NCI-H146 treated with DMSO at 0.1 percent for 48 hours (cell line): ENCODE measurements around the gene YIPF1.

Experiments used
- DNase-seq: peaks from one replicate; lab custom pipeline; 2025; ENCODE audit not compliant: unreplicated experiment; lab: John Stamatoyannopoulos, UW

Gene YIPF1

GRCh38 chr1:53889304-53890298, at the start of gene YIPF1:
TSS of gene YIPF1 (minus strand) at chr1:53889797. CDS start at chr1:53888937, 860 bp downstream.
- peak; percentile 81 for DNase-seq

GRCh38 chr1:53938136-53938830, 48.7 kb upstream of the YIPF1 start:
- no peak for DNase-seq

DNA sequence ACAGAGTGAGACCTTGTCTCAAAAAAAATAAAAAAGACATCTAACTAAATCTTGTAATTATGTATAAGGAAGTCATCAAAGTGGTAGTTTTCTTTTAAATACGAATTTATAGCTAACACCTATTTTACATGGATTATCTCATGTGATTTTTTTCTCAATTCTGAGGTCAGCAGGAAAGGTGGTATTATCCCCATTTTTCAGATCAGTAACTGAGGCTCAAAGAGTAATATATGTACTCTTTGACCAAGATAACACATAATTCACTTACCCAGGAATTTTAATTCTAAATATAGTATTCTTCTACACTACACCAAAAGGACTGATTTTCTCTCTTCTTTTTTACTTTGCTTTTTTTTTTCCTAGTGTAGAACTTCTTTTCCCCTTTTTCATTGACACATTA, 46.8 kb upstream of the YIPF1 start:
- no peak for DNase-seq

DNA sequence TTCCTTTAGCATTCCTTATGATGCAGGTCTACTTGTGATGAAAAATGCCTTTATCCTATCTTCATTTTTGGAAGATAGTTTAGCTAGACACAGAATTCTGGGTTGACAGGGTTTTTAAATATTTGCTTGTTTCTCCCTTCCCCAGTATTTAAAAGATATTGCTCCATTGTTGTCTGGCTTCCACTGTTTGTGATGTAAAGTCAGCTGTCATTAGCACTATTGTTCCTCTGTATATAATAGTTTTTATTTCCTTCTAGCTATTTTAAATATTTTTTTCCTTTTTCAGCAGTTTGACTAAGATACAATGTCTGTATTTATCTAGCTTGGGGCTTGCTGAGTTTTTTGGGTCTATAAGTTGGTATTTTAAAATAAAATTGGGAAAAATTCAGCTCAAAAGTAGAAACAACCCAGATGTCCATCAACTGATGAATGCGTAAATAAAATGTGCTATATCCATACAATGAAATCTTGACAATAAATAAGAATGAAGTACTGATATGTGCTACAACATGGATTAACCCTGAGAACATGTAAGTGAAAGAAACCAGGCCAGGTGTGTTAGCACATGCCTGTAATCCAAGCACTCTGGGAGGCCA, 44.7 kb upstream of the YIPF1 start:
- DNase-seq = no peak

DNA sequence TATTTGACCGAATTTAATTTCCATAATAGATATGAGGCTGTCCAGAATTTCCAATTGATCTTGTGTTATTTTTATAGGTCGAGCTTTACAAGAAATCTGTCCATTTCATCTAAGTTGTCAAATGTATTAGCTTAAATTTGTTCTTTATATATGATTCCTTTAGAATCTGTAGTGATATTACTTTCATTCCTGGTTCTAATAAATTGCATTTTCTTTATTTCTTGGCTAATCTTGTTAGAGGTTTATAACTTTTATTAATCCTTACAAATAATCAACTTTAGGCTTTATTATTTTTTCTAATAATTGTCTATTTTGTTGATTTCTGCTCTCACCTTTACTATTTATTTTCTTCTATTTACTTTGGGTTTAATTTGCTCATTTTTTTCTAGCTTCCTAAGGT, 41.9 kb upstream of the YIPF1 start:
- DNase-seq = no peak

- DNase-seq = no peak
Observed at GRCh38 chr1:53930932-53931331, 41.3 kb upstream of the YIPF1 start.

DNA sequence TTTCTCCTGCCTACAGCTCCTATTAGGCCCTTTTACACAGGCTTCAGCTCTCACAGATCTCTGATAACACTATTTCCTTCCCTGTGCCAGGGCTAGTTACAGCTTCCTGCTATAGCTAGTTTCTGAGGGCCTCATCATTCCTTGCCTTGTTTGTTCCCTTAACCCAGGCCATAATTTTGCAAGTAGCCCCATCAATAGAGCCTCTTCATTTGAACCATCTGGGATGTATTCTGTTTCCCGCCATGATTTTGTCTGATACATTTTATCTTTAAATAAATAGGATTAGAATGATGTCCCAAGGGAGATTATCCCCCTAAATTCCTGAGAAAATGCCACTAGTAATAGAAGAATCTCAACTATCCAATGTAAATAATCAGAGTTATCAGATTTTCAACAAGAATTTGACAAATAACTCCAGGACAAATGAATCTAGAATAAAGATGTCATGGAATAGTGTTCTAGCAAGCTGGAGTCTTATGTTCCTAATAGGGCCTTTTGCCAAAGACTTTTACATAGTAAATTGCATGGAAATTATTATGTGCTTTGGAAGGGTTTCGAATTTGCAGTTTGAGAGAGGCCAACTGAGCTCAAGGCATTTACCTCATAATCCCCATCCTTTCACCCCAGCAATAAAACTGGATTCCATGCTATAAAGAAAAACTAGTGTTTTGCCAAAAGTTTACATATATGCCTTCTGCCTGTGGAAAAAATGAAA, 39.8 kb upstream of the YIPF1 start:
- no peak for DNase-seq

GRCh38 chr1:53927376-53927881, 37.8 kb upstream of the YIPF1 start:
- DNase-seq = no peak

GRCh38 chr1:53919675-53920066, 30.1 kb upstream of the YIPF1 start:
- DNase-seq = no peak

DNA sequence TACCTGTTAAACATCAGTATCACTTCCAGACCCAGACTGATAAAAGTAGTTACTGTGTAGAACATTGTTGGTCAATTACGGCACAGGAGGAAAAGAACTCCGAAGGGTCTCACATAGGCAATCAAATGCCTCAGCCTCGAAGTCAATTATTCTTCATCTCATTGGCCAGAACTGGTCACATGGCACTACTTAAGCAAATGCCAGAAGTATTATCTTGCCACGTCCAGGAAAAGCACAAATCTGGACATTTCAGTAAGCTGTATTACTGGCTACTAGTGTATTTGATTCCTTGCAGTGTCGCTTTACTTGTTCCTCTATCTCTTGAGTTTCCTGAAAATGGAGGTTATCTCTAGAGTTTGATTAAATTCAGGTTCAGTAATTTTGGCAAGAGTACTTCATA, 28.7 kb upstream of the YIPF1 start:
- DNase-seq = no peak

DNA sequence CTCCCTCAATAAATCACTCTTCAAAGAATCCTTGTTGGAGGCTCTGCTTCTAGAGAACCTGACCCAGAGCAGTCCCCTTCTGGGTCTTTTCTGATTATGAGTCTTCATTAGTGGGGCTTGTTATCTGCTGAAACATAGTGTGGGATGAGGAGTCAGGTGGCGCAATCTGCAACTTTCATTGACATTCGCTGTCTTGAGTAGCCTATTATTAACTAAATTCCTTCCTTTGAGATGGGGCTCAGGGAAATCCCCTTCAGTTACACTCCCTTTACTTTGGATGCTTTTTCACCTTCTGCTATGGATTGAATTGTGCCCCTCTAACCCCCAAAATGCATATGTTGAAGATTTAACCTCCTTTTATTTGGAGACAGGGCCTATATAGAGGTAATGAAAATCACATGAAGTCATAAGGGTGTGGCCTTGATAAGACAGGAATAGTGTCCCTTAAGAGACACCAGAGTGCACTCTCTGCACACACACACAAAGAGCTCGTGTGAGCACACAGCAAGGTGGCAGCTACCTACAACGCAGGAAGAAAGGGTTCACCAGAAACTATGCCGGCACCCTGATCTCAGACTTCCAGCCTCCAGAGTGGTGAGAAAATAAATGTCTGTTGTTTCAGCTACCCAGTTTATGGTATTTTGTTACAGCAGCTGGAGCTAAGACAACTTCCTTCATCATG, 23.9 kb upstream of the YIPF1 start:
- no peak for DNase-seq

GRCh38 chr1:53911442-53911841, 21.8 kb upstream of the YIPF1 start:
- no peak for DNase-seq

DNA sequence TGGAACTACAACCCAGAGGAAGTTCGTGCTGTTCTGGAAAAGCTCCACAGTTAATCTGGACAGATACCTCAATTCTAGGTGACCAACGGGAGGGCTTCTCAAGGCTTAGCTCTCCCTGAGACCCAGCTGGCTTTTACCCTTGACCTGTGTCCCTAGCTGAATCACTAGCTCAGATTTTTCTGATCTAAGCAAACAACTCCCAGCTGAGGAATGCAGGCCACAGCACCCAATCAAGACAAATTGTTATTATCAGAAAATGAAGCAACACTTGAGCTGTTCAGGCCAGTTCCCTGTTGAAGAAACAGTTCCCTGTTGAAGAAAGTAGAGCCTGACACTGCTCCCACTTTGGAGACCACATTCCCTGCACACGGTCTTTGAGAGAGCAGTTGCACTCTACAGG, 20.3 kb upstream of the YIPF1 start:
- no peak for DNase-seq

DNA sequence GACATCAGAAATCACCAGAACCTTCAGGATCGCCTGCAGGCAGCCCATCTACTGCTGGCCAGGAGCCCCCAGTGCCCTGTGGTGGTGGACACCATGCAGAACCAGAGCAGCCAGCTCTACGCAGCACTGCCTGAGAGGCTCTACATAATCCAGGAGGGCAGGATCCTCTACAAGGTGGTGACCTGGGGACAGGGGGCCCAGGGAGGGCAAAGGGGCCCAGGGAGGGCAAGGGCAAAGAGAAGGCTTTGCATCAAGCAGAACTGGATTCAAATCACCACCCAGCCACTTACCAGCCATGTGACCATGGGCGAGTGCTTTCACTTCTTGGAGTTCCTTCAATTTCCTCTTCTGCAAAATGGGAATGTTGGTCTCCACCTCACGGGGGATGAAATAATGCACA, 16.5 kb upstream of the YIPF1 start:
- DNase-seq = no peak

GRCh38 chr1:53905509-53905908, 15.9 kb upstream of the YIPF1 start:
- DNase-seq = no peak

DNA sequence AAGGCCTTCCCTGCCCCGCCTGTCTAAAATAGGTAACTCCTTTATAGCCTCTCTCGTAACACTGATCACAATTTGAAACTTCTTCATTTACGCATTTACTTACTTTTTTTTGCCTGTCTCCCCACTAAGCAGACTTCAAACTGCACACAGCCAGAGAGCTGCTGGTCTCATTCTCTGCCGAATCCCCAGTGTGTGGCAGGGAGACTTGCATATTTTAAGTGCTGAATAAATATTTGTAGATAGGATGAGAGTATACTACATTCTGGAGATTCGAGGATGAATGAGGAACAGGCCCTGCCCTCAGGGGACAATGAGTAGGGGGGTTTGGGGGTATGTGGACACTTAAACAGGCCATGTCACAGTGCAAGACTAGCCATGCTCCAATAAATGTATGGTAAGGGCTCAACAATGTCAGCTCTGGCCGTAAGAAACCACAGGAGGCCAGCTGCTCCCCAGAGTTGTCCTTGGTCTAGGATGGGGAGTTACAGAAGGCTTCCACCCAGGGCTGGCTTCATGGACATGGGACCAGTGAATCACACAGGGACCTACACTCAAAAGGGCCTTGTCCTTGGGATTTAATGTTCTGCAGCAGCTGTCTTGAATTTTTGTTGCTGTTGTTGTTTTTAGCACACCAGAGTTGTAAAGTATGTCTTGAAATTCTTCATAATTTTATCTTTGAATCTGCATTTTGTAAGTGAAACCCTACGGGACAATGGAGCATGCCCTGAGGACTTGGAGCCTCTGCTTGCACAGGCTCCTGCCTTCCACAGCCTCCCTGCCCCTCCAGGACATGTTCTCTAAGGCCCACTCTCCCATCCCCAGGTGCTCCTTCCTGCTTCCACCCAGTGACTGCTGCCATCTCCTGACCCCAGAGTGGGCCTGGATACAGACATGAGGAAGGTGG, 12.9 kb upstream of the YIPF1 start:
- no peak for DNase-seq

DNA sequence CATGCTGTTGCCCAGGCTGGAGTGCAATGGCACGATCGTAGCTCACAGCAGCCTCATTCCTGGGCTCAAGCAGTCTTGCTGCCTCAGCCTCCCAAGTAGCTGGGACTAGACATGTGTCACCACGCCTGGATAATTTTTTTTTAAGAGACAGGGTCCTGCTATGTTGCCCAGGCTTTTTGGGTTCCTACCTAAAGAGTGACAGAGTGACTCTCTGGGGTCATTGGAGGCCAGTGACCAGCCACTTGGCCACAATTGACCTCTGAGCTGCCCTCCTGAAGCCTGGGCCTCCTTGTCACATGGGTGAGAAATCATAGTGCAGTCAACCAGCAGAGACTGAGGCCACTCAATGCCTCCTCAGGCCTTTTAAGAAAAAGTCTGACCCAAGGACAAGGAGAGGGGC, 10.1 kb upstream of the YIPF1 start:
- DNase-seq = no peak

DNA sequence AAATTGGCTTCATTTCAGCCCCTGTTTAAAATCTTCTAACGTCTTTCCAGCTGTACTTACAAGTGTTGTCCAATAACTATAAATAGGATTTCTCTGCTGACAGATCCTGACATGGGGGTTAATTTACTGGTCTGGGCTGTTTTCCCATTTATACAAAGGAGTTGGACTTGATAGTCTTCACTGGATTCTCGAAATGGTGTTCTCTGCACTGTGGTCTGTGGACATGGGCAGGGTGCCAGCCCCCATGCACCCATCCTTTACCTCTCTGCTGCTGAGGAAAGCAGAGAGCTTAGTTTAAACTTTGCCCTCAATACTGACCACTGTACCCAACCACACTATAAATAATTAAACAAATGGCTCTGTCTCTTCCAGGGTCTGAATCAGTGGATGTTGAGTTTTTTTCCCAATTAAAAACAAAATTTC, 9.6 kb upstream of the YIPF1 start:
- DNase-seq = no peak

DNA sequence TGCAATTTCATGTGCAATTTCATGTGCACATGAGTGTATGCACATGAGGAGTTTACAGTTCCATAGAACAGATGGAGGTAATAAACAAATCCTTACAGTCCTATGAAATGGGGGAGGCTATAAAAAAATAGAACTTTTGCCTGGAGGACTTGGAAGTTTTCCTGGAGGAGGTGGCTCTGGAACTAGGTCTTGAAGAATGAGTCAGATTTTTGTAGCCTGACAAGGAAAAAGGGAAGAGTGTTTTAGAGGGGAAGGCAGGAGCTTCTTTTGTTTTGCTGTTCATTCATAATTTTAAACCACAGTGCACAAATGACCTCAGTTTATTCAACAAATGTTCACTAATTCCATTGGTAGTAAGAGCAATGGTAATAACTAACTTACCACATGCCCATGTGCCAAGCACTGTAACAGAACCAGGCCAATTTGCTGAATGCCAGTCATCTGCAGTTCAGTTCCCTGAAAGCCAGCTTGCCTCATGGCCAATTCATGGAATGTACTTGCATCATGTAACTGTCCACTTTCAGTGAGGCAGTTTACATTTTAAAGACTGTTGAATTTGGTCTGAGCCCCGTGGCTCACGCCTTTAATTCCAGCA, 7.1 kb upstream of the YIPF1 start:
- DNase-seq = no peak
